ENCODE data around the gene WRNIP1.

WRNIP1 gene

DNA sequence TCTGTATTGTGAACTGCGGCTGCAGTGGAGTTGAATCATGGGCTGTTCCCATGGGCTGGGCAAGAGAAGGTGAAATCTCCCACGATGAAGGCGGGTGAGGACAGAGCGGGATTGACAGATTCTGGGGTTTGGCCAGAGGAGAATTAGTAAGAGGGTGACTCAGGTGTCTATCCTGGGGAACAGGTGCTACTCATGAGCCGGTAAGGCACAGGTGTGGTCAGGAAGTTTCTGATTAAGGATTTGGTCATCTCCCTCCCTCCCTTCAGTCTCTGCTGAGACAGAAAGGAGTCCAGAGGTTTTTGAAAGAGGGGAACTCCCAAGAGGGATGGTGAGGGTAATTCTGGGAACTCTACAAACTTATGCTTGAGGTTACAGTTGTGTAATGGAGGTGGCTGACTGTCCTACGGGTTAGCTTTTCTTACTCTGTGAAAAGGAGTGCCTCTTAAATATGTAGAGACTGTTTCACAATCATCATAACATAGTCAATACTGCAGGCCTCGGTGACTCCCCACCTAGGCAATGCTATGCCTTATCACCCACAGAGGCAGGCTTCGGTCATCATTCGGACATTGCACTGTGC lies 45.0 kb downstream of the WRNIP1 start:
- no peak for DNase-seq

DNA sequence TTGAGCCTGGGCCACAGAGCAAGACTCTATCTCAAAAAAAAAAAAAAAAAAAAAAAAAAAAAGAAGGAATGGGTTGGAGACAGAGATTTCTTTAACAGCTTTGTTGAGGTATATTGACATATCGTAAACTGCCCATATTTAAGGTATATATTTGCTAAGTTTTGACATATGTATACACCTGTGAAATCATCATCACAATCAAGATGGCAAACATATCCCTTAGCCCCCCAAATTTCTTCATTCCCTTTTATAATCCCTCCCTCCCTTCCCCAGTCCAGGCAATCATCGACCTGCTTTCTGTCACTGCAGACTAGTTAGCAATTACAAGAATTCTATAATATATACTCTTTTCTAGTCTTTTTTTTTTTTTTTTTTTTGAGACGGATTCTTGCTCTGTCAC lies 47.5 kb downstream of the WRNIP1 start:
- no peak for DNase-seq

DNA sequence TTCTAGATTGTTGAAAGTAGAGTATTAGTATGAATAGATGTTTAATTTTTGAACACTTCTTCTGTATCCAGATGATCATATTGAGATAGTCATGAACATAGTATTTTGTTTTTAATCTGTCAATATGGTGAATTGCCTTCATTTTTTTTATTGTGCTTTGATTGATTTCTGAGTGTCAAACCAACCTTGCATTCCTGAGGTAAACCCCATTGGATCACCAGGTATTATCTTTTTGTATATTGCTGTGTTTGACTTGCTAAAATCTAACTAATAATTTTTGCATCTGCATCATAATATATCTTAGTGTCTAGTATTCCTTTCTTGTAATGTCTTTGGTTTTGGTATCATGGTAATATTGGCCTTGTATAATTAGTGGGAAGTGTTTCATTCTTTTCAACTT lies 51.0 kb downstream of the WRNIP1 start:
- no peak for DNase-seq

GRCh38 chr6:2817903-2818443 lies 52.8 kb downstream of the WRNIP1 start:
- no peak for DNase-seq

DNA sequence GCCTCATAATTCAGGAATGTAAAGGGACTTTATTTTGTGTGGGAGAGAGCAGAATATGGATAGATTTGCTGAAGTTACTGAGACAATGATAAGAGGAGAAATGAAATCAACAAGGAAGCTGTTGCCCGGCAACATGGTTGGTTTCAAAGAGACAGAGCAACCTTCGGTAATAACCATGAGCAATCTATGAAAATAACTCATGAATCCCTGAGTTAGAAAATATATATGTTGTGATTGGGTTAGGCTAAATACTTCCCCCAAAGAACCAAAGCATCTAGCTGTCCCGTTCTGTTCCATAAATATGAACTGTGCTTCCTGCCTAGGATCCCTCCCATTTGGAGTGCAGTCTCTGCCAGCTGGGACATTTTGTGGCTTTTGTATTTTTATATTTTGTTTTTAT lies 53.4 kb downstream of the WRNIP1 start:
- no peak for DNase-seq

- DNase-seq, result no peak
Measured at GRCh38 chr6:2819115-2819514, 53.9 kb downstream of the WRNIP1 start.

DNA sequence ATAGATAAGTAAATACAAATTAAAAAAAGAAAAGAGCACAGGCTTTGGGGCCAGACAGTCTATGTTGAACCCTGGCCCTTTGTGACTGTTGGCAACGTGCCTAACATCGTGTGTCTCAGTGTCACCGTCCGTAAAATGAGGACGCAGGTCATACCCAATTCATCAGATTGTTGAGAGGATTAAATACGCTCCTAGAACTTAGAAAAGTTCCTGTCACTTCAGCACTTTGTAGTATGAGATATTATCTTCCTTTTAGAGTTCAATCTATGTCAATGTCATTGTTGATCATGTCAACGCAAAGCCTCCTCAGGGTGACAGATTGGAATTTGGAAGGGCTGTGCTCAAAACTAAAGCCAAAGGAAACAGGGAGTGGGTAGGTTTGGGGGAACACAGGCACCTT lies 54.8 kb downstream of the WRNIP1 start:
- DNase-seq, result no peak

DNA sequence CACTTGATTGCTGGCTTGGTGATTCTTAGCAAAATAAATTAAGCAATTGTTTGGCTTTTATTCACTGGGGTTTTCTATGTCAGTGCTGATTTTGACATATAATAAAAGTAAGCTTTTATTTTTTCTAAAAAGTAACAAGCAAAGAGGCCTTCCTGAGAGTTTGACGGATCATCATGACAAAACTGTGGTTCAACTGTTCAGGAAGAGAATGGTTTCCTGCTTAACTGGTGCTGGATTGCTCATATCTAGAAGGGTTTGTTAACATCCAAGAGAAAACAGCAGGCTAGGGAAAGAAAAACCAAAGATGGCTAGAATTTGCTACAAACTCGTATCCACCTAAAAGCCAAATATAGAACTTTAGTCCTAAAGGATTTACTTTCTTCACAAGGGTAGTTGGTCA lies 55.2 kb downstream of the WRNIP1 start:
- DNase-seq, result no peak

DNA sequence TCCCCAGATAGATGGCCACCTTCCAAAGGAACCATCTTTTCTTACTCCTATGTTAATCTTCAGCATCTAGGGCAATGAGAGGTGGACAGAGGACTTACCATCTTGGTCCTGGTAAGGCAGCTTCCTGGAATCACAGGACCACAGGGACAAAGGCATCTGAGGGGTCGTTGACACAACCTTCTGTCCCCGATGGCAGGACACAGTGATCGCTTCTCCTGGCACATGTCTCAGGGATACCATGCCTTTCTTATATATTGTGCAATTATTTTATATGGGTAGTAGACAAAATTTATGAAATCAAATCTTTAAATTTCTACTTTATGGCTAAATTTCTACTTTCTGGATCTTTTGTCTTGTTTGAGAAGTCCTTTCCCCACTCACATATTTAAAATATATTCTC lies 56.4 kb downstream of the WRNIP1 start:
- DNase-seq, result no peak

GRCh38 chr6:2823104-2823850 lies 58.1 kb downstream of the WRNIP1 start:
- no peak for DNase-seq

DNA sequence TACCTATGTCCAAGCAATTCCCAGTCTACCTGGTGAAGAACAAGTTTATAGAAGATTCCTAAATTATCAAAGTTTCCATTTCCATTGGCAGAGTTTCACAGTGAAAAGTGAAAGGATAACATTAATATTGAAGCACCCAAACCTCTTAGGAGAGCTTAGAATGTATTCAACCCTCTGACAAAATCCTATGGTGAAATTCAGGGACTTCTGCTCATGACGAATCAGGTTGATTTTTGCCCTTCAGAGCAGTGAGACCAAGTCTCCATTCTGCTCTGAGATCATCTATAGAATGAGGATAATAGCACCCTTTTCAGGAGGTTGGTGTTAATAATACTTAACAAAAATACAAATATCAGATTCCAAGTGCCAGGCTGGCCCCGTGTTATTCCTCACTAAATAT lies 60.9 kb downstream of the WRNIP1 start:
- no peak for DNase-seq

DNA sequence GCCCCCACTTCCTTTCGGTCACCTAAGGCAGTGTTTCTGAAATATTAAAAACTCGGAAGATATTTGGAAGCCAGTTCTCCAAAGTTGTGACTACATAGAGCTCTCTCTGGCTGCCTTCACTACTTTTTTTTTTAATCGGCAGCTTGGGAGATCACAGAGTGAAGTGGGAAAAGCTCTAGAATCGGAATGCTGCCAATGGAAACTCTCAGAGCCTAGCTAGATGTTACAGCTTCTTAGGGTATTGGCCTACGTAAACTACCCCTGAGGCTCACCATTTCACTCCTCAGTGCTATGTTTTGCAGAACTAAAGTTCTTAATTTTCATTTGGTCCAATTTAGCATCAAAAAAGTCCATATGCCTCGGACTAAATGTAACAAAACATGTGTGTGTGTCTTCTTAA lies 61.9 kb downstream of the WRNIP1 start:
- no peak for DNase-seq

DNA sequence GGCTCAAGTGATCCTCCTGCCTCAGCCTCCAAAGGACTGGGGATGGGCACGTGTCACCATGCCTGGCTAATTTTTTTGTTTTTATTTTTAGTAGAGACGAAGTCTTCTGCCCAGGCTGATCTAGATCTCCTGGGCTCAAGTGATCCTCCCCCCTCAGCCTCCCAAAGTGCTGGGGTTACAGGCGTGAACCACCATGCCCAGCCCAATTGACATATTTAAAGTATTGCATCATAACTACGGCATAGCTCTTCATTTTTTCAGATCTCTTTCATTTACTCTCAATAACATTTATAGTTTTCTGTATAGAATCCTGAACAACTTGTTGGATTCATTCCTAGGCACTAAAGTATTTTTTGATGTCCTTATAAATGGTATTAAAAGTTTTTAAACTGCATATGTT lies 63.4 kb downstream of the WRNIP1 start:
- DNase-seq, result no peak

- DNase-seq, result no peak
Measured at GRCh38 chr6:2829253-2829652, 64.1 kb downstream of the WRNIP1 start.

DNA sequence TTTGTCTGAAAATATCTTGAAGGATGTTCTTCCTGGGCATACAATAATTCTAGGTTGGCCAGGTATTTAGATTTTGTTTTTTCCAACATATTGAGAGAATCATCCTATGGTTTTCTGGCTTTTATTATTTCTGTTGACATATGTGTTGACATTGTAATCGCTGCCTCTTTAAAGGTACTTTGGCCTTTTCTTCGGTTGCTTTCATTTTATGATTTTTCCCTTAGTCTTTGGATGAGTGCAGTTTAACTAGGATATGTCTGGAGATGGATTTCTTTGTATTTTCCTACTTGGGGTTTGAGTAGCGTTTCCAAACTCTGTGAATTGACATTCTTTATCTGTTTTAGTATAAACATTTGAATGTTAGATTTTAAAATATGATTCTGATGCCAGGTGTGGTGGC lies 65.0 kb downstream of the WRNIP1 start:
- no peak for DNase-seq

DNA sequence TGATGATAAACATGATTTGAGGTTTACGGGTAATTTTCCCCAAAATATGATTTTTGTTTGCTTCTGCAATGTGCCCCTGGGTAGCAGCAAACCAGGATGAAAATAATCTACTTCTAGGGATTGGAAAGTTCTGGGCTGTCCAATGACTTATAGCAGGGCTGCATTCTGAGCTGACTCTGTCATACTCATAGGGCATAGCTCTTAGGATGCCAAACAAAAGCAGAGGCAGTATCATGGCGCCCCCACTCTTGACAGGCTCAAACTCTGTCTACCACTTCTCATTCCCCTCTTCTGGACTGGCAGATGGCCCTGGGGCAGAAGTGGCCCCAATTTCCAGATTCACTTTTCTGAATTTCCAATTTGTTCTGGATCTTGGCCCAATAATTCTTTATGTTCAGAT lies 66.2 kb downstream of the WRNIP1 start:
- DNase-seq, result no peak

DNA sequence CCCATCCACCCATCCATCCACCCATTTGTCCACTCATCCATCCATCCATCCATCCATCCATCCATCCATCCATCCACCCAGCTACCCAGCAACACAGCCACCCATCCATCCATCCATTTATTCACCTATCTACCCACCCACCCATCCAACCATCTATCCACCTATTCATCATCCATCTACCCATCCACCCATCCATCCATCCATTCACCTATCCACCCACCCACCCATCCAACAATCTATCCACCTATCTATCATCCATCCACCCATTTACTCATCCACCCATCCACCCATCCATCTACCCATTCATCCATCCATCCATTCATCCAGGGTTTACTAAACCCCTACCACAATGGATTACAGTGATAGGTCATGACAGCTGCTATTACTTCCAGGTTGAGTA lies 69.1 kb downstream of the WRNIP1 start:
- no peak for DNase-seq
